ENCODE results near the gene EPDR1. TPM values are rescaled to one million over a fixed set of nuclear protein-coding genes. Genes with fewer than 3 reads are reported as not detected.

Gene EPDR1
- total and polyA plus RNA-seq, 4 donors: 4.3 to 12.7 (median 9.6) TPM

DNA sequence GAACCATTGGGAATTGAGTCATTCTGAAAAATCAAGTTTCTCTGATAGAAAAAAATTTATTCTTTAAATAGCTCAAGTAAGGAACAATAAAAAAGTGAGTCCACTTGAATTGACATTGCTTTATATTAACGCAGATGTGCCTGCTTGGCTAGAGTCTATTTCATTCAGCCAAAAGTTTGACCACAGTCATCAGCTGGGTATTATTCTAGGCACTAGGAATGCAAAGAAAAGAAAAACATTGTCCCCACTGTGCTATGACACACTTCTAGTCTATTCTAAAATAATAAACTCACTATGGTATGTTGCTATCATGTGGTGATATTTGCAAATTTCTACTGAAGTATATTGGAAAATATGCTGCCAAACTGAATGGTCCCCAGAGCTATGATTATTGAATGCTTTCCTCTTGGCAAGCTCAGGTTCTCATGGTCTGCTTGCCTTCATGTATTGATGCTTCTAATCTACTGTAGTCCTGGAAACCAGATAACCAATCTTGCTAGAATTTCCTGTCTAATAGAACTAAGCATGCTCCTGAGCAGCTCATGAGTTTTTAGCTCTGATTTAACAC, 12.1 kb upstream of the EPDR1 start:
- H3K4me3 ChIP-seq (ENCODE audit: low read depth in 1 of 3, low read length in 3 of 3): no peak overlapping the region
- no peak for DNase-seq (ENCODE audit: low spot score)
- H3K36me3 ChIP-seq (ENCODE audit: control insufficient read depth in 4 of 4, insufficient read depth in 3 of 4, low read depth in 1 of 4, low read length in 3 of 4): no peaks in the 10 kb centered on the region
- 96% methylated on average over 1 of the region's 1 CpG for WGBS
- H3K4me1 ChIP-seq (ENCODE audit: control insufficient read depth in 4 of 4, insufficient read depth in 4 of 4, low read length in 3 of 4): no peaks in the 10 kb centered on the region
- no peak overlapping the region for H3K27ac ChIP-seq (ENCODE audit: low read depth in 1 of 2, low read length in 2 of 2)
- no peak overlapping the region for H3K9ac ChIP-seq (ENCODE audit: low read depth in 1 of 2, low read length in 2 of 2)
- TF ChIP-seq HNF4G (IDR thresholded peaks at IDR 0.05) (no peak), RXRA (IDR thresholded peaks at IDR 0.05) (no peak), YY1 (IDR thresholded peaks at IDR 0.05) (no peak), GABPA (IDR thresholded peaks at IDR 0.05 in 1 of 2, conservative IDR thresholded peaks at IDR 0.05 in 1 of 2) (no peak), NR2F2 (IDR thresholded peaks at IDR 0.05) (no peak), RAD21 (IDR thresholded peaks at IDR 0.05) (no peak), TAF1 (conservative IDR thresholded peaks at IDR 0.05) (no peak), JUND (IDR thresholded peaks at IDR 0.05) (no peak), FOXA2 (IDR thresholded peaks at IDR 0.05) (no peak), FOXA1 (IDR thresholded peaks at IDR 0.05) (no peak), SP1 (IDR thresholded peaks at IDR 0.05) (no peak), EGR1 (IDR thresholded peaks at IDR 0.05; ENCODE audit: low read depth in 2 of 2) (no peak), HNF4A (conservative IDR thresholded peaks at IDR 0.05) (no peak)
- TF ChIP-seq, protein P1, sequence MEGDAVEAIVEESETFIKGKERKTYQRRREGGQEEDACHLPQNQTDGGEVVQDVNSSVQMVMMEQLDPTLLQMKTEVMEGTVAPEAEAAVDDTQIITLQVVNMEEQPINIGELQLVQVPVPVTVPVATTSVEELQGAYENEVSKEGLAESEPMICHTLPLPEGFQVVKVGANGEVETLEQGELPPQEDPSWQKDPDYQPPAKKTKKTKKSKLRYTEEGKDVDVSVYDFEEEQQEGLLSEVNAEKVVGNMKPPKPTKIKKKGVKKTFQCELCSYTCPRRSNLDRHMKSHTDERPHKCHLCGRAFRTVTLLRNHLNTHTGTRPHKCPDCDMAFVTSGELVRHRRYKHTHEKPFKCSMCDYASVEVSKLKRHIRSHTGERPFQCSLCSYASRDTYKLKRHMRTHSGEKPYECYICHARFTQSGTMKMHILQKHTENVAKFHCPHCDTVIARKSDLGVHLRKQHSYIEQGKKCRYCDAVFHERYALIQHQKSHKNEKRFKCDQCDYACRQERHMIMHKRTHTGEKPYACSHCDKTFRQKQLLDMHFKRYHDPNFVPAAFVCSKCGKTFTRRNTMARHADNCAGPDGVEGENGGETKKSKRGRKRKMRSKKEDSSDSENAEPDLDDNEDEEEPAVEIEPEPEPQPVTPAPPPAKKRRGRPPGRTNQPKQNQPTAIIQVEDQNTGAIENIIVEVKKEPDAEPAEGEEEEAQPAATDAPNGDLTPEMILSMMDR (IDR thresholded peaks at IDR 0.05; ENCODE audit: low read depth, low read length, missing input control): no peak
- TF ChIP-seq, protein P2, sequence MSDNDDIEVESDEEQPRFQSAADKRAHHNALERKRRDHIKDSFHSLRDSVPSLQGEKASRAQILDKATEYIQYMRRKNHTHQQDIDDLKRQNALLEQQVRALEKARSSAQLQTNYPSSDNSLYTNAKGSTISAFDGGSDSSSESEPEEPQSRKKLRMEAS (IDR thresholded peaks at IDR 0.05): no peak
- TF ChIP-seq, protein P3, sequence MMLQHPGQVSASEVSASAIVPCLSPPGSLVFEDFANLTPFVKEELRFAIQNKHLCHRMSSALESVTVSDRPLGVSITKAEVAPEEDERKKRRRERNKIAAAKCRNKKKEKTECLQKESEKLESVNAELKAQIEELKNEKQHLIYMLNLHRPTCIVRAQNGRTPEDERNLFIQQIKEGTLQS (IDR thresholded peaks at IDR 0.05): no peak
- TF ChIP-seq, protein P4, sequence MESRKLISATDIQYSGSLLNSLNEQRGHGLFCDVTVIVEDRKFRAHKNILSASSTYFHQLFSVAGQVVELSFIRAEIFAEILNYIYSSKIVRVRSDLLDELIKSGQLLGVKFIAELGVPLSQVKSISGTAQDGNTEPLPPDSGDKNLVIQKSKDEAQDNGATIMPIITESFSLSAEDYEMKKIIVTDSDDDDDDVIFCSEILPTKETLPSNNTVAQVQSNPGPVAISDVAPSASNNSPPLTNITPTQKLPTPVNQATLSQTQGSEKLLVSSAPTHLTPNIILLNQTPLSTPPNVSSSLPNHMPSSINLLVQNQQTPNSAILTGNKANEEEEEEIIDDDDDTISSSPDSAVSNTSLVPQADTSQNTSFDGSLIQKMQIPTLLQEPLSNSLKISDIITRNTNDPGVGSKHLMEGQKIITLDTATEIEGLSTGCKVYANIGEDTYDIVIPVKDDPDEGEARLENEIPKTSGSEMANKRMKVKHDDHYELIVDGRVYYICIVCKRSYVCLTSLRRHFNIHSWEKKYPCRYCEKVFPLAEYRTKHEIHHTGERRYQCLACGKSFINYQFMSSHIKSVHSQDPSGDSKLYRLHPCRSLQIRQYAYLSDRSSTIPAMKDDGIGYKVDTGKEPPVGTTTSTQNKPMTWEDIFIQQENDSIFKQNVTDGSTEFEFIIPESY (IDR thresholded peaks at IDR 0.05): no peak
- TF ChIP-seq, protein P5, sequence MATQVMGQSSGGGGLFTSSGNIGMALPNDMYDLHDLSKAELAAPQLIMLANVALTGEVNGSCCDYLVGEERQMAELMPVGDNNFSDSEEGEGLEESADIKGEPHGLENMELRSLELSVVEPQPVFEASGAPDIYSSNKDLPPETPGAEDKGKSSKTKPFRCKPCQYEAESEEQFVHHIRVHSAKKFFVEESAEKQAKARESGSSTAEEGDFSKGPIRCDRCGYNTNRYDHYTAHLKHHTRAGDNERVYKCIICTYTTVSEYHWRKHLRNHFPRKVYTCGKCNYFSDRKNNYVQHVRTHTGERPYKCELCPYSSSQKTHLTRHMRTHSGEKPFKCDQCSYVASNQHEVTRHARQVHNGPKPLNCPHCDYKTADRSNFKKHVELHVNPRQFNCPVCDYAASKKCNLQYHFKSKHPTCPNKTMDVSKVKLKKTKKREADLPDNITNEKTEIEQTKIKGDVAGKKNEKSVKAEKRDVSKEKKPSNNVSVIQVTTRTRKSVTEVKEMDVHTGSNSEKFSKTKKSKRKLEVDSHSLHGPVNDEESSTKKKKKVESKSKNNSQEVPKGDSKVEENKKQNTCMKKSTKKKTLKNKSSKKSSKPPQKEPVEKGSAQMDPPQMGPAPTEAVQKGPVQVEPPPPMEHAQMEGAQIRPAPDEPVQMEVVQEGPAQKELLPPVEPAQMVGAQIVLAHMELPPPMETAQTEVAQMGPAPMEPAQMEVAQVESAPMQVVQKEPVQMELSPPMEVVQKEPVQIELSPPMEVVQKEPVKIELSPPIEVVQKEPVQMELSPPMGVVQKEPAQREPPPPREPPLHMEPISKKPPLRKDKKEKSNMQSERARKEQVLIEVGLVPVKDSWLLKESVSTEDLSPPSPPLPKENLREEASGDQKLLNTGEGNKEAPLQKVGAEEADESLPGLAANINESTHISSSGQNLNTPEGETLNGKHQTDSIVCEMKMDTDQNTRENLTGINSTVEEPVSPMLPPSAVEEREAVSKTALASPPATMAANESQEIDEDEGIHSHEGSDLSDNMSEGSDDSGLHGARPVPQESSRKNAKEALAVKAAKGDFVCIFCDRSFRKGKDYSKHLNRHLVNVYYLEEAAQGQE (IDR thresholded peaks at IDR 0.05): no peak
- no peaks in the 10 kb centered on the region for H3K27me3 ChIP-seq (ENCODE audit: control insufficient read depth in 4 of 4, insufficient read depth in 4 of 4, low read length in 3 of 4)
- H3K9me3 ChIP-seq (ENCODE audit: control insufficient read depth in 4 of 4, low read length in 3 of 4): no peaks in the 10 kb centered on the region
